Stimulated activated naive B cell treated with anti-CD40 and anti-IgM and Interleukin-4, amounts not matched to agents 10 μg/mL and 1 μg/mL and 100 μg/mL, for 72 hours (primary cell): ENCODE results near the gene VAX1.
"Not testable (repeated sequence)": the region's sequence is repeated elsewhere in the genome, so short reads cannot be mapped to it uniquely, and the experiment has no call there.

ENCODE experiments used
- ATAC-seq, 2 donors: fragments of 150-1000 bp; cut with Tn5 transposase; replicated peaks; 2 replicates each; pipeline ENCODE4 v1.10.0; 2021; ENCODE audit warnings: moderate library complexity in 1 of 2
- DNase-seq: peaks from one replicate; pipeline ENCODE4 v3.0.0; 2021
- H3K27ac Mint-ChIP-seq: one replicate; pipeline ENCODE4 v1.8.0; 2022; ENCODE audit warnings: mild to moderate bottlenecking, mixed read lengths
- H3K27me3 Mint-ChIP-seq, 2 donors: one replicate each; pipeline ENCODE4 v1.8.0; 2022; ENCODE audit warnings: mixed read lengths in 2 of 2
- H3K36me3 Mint-ChIP-seq, 2 donors: one replicate each; pipeline ENCODE4 v1.8.0; 2022; ENCODE audit warnings: mixed read lengths in 2 of 2, mild to moderate bottlenecking in 1 of 2
- H3K4me1 Mint-ChIP-seq, 2 donors: one replicate each; pipeline ENCODE4 v1.8.0; 2022; ENCODE audit warnings: mixed read lengths in 2 of 2, mild to moderate bottlenecking in 1 of 2
- H3K4me3 Mint-ChIP-seq, 2 donors: one replicate each; pipeline ENCODE4 v1.8.0; 2022; ENCODE audit warnings: mild to moderate bottlenecking in 2 of 2, mixed read lengths in 2 of 2, moderate library complexity in 1 of 2
- H3K9me3 Mint-ChIP-seq, 2 donors: one replicate each; pipeline ENCODE4 v1.8.0; 2022; ENCODE audit warnings: mixed read lengths in 2 of 2, mild to moderate bottlenecking in 1 of 2

Gene VAX1, protein sequence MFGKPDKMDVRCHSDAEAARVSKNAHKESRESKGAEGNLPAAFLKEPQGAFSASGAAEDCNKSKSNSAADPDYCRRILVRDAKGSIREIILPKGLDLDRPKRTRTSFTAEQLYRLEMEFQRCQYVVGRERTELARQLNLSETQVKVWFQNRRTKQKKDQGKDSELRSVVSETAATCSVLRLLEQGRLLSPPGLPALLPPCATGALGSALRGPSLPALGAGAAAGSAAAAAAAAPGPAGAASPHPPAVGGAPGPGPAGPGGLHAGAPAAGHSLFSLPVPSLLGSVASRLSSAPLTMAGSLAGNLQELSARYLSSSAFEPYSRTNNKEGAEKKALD

DNA sequence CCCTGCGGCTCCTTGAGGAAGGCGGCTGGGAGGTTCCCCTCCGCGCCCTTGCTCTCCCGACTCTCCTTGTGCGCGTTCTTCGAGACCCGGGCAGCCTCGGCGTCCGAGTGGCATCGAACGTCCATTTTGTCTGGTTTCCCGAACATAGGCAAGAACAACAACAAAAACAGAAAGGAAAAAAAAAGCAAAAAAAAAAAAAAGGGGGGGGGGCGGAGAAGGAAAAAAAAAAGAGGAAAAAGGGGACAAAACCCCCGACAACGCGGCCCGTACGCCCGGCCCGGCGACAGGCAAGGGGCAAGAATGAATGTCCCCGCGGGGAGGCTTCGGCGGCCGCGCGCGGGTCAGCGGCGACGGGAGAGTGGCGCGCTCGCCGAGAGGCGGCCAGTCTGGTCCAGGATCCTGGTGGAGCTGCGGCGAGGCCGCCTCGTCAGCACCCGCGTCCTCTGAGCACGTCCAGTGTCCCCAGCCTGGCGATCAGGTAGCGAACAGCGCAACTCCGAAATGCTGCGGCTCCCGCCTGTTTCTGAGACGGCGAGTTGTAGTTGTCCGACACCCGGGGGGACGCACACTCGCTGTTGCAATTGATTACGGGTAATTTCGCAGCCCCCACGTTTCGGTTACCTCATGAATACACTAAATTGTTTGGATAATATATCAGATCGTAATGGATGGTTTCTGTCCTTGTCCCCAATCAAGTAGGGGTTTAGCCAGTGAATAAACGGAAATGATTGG lies at the start of gene VAX1:
TSS of gene VAX1 (minus strand) at position 360 of the 732 bp plus-strand sequence. CDS start at position 146, 214 bp downstream.
- Mint-ChIP-seq H3K4me3 (peak within 1 kb of the TSS; percentile 43 to 67), H3K36me3 (peaks cover 3 to 13% of the 10 kb centered on the region in 2 donors), H3K4me1 (peaks cover 11 to 23% of the 10 kb centered on the region in 2 donors), H3K9me3 (no peaks in the 10 kb centered on the region), H3K27ac (peak within 1 kb of the TSS; percentile 91), H3K27me3 (peaks cover 71 to 90% of the 10 kb centered on the region in 2 donors)
- ATAC-seq (no peak), DNase-seq (no peak)

DNA sequence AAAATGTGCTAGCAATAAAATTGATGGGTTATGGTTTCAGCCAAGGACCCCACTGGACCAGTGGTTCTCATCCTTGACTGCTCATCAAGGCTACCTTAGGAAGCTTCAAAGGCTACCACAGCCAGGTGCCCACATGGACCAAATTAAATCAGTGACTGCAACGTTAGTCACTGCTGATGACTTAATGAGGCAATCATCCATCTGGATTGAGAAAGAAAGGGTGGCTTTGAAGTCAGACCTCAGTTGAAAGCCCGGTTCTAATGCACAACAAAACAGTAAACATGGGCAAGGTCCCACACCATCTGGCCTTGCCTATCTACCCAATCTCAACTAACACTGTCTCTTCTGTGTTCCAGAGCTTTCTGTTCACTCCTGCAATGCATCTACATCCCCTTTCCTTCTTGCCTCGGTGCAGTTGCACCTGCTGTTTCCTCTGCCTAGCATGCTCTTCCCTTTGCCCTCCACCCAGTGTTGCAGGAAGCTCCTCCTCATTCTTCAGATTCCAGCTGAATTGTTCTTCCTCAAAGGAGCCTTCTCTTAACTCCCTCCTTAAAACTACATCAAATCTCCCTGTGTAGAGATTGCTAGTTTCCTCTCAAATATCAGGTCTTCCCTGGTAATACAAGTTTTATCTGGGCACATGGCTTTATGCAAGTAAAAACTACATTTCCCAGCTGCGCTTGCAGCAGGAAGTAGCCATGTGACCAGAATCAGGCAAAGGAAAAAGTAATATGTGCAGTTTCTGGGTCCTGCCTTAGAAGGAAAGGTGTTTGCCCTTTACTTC lies 49.0 kb upstream of the VAX1 start:
- no peak overlapping the region for H3K4me3 Mint-ChIP-seq
- H3K27me3 Mint-ChIP-seq: peaks cover 8 to 12% of the 10 kb centered on the region in 2 donors
- H3K36me3 Mint-ChIP-seq: no peaks in the 10 kb centered on the region
- H3K9me3 Mint-ChIP-seq: peaks cover 9 to 10% of the 10 kb centered on the region in 2 donors
- ATAC-seq (peak in 1 of 2 donors; percentile 31), DNase-seq (no peak)
- peaks cover 0 to 2% of the 10 kb centered on the region in 2 donors for H3K4me1 Mint-ChIP-seq
- H3K27ac Mint-ChIP-seq: no peak overlapping the region

DNA sequence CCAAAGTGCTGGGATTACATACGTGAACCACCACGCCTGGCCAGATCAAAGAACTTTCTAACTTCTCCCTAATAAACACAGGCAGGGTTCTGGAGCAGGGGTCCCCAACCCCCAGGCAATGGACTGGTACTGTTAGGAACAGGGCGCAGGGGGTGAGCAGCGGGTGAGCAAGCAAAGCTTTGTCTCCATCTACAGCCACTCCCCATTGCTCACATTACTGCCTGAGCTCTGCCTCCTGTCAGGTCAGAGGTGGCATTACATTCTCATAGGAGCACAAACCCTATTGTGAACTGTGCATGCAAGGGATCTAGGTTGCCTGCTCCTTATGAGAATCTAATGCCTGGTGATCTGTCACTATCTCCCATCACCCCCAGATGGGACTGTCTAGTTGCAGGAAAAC lies 47.7 kb upstream of the VAX1 start:
- peaks cover 9 to 13% of the 10 kb centered on the region in 2 donors for H3K27me3 Mint-ChIP-seq
- H3K4me1 Mint-ChIP-seq, DNase-seq, H3K27ac Mint-ChIP-seq, H3K4me3 Mint-ChIP-seq, H3K9me3 Mint-ChIP-seq, H3K36me3 Mint-ChIP-seq, ATAC-seq: not testable (repeated sequence)

DNA sequence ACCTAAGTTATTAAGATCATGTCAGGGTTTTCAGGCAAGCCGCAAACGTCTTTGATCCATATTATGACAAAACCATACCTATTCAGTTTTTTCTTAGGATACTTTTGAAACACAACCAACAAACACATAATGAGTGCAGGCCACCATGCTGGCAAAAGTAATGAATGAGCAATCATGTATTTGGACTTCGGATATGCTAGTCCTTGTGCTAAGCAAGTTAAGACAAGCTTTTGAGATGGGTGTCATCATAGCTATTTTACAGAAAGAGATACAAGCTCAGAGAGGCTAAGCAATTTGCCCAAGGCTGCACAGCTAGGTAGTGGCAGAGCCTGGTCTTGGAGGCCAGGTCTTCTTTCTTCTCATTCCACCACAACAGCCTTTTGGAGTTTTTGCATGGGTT lies 46.8 kb upstream of the VAX1 start:
- peaks cover 8 to 9% of the 10 kb centered on the region in 2 donors for H3K9me3 Mint-ChIP-seq
- H3K27ac Mint-ChIP-seq: no peak overlapping the region
- no peaks in the 10 kb centered on the region for H3K36me3 Mint-ChIP-seq
- no peak overlapping the region for H3K4me3 Mint-ChIP-seq
- H3K4me1 Mint-ChIP-seq: peaks cover 0 to 2% of the 10 kb centered on the region in 2 donors
- no peak for ATAC-seq
- H3K27me3 Mint-ChIP-seq: peaks cover 19 to 23% of the 10 kb centered on the region in 2 donors
- no peak for DNase-seq

DNA sequence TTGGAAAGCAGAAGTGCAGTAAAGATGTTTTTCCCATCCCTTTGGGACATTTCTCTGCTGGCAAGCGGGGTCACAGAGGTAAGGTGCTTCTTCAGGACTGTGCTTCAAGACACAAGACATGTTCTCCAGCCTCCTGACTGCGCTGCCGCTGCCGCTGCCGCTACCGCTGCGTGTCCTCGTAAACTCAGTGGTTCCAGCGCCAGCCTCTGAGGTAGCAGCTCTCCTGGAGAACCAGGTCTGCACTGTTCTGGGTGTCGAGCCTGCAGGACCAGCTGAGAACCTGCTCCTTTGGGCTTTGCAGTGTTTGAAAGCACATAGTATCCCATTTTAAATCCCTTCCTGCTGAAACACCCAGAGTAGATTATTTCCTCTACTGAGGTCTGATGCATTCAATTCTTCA lies 46.2 kb upstream of the VAX1 start:
- Mint-ChIP-seq H3K4me3 (no peak overlapping the region), H3K27me3 (peaks cover 23 to 24% of the 10 kb centered on the region in 2 donors), H3K27ac (no peak overlapping the region), H3K36me3 (no peaks in the 10 kb centered on the region), H3K9me3 (peaks cover 4 to 9% of the 10 kb centered on the region in 2 donors), H3K4me1 (peaks cover 0 to 2% of the 10 kb centered on the region in 2 donors)
- no peak for ATAC-seq
- no peak for DNase-seq

DNA sequence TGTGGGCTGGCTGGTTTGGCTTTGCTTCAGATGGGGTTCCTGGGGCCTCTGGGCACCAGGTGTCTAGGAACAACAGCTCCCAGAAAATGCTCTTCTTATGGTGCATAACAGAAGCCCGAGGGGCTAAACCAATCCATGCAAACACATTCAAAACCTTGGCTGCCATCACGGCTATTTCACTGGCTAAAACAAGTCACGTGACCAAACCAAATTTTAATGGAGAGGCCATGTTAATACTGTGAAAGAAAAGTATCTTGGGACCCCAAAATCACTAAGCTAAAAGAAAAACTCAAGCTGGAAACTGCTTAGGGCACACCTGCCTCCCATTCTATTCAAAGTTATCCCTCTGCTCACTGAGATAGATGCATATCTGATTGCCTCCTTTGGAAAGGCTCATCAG lies 40.1 kb upstream of the VAX1 start:
- Mint-ChIP-seq H3K4me1 (peaks cover 14 to 19% of the 10 kb centered on the region in 2 donors), H3K27me3 (peaks cover 42 to 61% of the 10 kb centered on the region in 2 donors), H3K36me3 (no peaks in the 10 kb centered on the region), H3K4me3 (no peak overlapping the region), H3K27ac (no peak overlapping the region), H3K9me3 (no peaks in the 10 kb centered on the region)
- DNase-seq: no peak
- ATAC-seq: no peak

DNA sequence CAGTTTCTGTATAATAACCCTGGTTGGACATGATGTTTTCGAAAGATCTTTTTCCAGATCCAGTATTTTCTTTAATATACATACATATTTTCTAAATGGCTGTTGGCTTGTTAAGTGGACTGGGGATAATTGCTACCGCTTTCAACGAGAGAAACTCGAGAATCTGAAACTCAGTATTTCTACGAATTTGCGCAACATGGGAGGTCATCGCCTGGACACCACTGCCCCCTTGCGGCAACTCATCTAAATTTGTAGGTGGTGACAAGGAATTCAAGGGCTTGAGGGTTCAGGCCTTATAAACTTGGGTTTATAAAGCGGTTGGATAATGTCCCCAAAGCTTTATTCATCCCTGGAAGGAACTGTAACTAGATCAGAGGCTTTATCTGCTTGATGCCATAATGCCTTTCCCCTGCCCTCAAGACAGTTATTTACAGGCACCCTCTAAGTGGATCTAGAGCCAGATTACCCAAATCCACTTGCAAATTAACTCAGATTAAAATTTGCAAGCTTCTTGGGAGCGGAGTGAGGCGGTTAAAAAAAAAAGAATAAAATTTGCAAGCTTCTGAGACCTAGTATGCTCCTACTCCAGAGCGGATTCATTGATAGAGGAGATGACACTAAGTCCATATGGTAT lies 37.9 kb upstream of the VAX1 start:
- ATAC-seq (peak; percentile 38 to 60), DNase-seq (peak; percentile 32)
- Mint-ChIP-seq H3K36me3 (no peaks in the 10 kb centered on the region), H3K27ac (no peak overlapping the region), H3K4me3 (peak overlapping the region; percentile 42 to 82), H3K4me1 (peaks cover 14 to 19% of the 10 kb centered on the region in 2 donors), H3K27me3 (peaks cover 52 to 81% of the 10 kb centered on the region in 2 donors), H3K9me3 (peaks cover 0 to 1% of the 10 kb centered on the region in 2 donors)

DNA sequence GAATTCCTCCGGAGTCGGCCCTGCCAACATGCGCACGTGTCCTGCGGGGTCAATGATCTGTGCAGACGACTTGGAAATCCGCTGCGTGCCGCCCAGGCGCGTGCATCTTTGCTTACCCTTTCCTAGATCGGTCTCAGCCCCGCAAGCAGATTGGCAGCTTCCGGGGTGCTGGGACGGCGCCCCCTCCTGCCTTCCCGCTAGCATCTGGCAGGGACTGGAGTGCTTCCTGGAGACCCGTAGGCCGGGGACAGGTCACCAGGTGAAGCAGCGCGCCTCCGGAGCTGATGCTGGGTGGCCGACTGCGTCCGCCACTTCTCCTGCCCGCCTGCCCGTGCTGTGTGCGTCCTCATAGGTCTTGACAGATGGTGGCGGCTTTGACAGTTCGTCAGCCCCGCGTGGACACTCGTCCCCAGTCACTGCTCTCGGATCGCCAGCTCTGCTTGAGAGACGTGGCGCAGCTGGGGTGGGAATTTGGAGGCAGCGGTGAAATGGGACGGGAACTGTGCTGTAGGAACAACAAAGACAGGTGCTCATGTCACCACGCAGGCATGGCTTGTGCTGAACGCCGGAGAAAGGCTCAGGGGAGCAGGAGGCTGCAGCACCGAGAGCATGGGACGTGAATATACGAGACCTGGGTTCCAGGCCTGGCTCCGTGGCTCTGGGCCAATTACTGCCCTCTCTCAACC lies 37.3 kb upstream of the VAX1 start:
- Mint-ChIP-seq H3K27ac (no peak overlapping the region), H3K27me3 (peaks cover 51 to 79% of the 10 kb centered on the region in 2 donors), H3K4me3 (peak overlapping the region; percentile 79 to 82)

DNA sequence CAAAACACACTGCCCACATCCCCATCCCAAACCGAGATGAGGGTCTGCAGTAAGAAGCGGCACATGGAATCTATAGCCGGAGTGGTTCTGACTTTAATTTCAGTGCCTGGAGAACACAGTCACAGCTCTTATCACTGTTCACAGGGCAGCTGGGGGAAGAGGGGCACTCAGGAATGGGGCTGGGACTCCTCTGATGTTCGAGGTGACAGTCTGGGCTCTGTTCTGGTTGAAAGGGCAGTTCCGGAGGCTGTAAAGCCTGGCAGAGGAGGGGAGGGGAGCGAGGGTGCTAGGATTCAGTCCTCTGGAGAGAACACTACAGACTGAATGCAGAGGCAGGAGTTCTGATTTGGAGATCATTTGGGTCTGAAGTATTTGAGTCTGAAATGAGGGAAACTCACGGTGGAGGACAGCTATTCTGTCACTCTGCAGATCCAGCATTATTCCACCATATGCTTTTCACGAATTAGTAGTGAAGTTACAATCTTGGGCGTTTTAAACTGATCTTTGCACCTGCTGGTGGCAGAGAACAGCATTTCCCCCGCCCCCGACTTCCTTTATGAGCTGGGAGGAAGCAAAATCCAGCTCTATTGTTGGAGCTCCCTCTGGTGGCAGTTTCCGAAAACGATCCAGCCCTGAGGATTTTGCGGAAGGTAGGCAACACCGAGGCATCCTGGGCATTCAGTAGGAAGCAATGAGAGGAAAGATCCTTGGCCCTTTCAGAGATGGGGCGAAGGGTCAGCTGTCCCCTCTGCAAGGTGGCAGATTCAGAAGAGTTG lies 36.6 kb upstream of the VAX1 start:
- Mint-ChIP-seq H3K27me3 (peaks cover 53 to 80% of the 10 kb centered on the region in 2 donors), H3K36me3 (no peaks in the 10 kb centered on the region), H3K4me3 (peak overlapping the region; percentile 79 to 82), H3K9me3 (peaks cover 0 to 1% of the 10 kb centered on the region in 2 donors), H3K4me1 (peaks cover 14 to 19% of the 10 kb centered on the region in 2 donors), H3K27ac (no peak overlapping the region)
- peak; percentile 70 for DNase-seq
- peak; percentile 82 to 85 for ATAC-seq

More for the DNA sequence above, 37.3 kb upstream of the VAX1 start:
- ATAC-seq: peak; percentile 45 to 57
- DNase-seq: no peak
- peaks cover 0 to 1% of the 10 kb centered on the region in 2 donors for H3K9me3 Mint-ChIP-seq
- peaks cover 14 to 19% of the 10 kb centered on the region in 2 donors for H3K4me1 Mint-ChIP-seq
- no peaks in the 10 kb centered on the region for H3K36me3 Mint-ChIP-seq

DNA sequence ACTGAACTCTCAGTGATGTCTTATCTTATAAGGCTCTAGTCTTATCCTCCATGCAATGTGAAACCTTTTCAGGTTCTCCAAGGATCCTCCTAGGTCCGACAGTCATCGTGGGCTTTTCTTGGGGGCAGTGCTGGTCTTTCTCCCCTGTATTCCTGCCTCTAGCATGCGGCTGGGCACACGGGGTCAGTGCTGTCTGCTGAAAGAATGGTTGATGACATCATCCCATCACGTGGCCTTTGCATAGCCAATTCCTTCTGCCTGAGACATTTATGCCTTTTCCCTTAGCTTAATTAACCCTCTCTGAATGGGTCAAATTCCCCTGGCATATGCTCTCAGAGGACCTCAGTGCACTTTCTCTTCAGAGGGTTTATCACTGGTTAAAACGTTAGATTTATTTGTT lies 32.2 kb upstream of the VAX1 start:
- Mint-ChIP-seq H3K4me3 (no peak overlapping the region), H3K27ac (no peak overlapping the region), H3K27me3 (peaks cover 70 to 95% of the 10 kb centered on the region in 2 donors), H3K4me1 (peaks cover 14 to 34% of the 10 kb centered on the region in 2 donors), H3K36me3 (no peaks in the 10 kb centered on the region), H3K9me3 (peaks cover 0 to 1% of the 10 kb centered on the region in 2 donors)
- DNase-seq: no peak
- no peak for ATAC-seq

DNA sequence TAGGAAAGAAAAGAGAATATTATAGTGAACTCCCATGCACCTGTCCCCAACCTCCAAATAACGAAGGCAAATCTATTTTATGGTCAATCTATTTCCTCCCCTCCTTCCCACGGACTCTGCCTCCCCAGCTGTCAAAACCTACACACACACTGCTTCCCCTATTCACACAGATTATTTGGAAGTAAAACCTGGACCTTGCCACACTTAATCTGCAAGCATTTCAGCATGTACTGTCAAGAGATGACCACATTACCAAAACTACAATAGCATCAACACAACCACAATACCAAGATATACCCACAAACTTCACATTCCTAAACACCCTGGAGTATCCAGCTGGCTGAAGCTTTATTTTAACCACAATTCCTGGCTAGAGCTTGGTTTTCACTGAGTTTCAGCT lies 31.4 kb upstream of the VAX1 start:
- Mint-ChIP-seq H3K36me3 (no peaks in the 10 kb centered on the region), H3K27me3 (peaks cover 72 to 95% of the 10 kb centered on the region in 2 donors), H3K4me3 (no peak overlapping the region), H3K27ac (no peak overlapping the region), H3K4me1 (peaks cover 7 to 26% of the 10 kb centered on the region in 2 donors), H3K9me3 (peaks cover 0 to 1% of the 10 kb centered on the region in 2 donors)
- no peak for ATAC-seq
- no peak for DNase-seq

DNA sequence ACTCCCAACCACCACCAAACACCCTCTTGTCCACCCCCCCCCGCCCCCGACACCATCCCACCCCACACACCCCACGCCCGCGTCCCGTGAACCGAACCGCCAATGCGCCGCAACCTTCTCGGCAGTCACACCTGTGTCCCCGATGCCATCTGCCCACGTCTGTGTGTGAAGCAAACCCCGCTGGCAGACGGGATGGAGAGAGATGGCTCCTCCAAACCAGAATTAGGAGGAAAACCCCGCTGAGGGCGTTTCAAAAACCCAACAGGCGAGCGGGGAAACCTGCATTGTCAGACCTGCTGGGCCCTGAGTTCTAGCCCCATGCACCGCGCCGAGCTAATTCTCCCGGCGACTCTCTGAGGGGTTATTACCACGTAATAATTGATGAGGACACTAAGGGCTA lies 30.7 kb upstream of the VAX1 start:
- ATAC-seq: no peak
- no peak for DNase-seq
- Mint-ChIP-seq H3K36me3 (no peaks in the 10 kb centered on the region), H3K4me1 (peaks cover 8 to 20% of the 10 kb centered on the region in 2 donors), H3K27ac (peak overlapping the region; percentile 51), H3K27me3 (peaks cover 72 to 95% of the 10 kb centered on the region in 2 donors), H3K9me3 (peaks cover 0 to 1% of the 10 kb centered on the region in 2 donors), H3K4me3 (peak overlapping the region in 1 of 2 donors; percentile 25)
